ENCODE data around the gene C4orf51. TPM values are rescaled to one million over a fixed set of nuclear protein-coding genes. Genes with fewer than 3 reads are reported as not detected.

Gene C4orf51
- total and polyA plus RNA-seq, 2 of the 4 experiments (the other 2 are of a cell fraction), result not detected

DNA sequence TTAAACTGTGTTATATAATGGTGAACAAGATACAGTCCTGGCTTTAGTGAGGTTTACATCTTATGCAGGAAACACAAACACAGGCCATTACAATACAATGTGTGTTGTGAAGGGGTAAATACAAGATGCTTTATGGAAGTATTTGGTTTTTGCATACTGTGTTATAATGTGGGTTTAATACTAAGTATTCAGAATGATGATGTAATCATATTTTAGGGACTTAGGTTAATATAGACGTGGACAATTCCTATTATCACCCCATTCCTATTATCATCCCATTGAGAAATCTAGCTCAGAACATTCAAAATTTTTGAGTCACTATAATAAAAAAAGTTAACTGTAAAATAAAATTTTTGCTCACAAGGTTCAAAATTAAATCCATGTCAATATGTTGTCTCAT, 36.7 kb upstream of the C4orf51 start:
- BruUV-seq (replicated peaks), result no TSS peak
- H3K4me1 ChIP-seq (ENCODE audit: control insufficient read depth, insufficient read depth, low read length), result peaks cover 2% of the 10 kb centered on the region; the same call in 1 of the 2 replicates
- no peak overlapping the region for H3K56ac ChIP-seq (ENCODE audit: extremely low read depth, insufficient read depth, low read length)
- ATAC-seq (ENCODE audit: low read depth) (no peak), DNase-seq (no peak)
- H3K23ac ChIP-seq (ENCODE audit: low read depth, low read length), result no peak overlapping the region
- CTCF ChIA-PET, result interaction anchor here (1.0 to 1.5 kb wide), 3 partner anchors 9 to 17 kb away, joined by 3 to 5 read pairs (median 4); no protein-coding TSS in a partner anchor
- POLR2A ChIA-PET (ENCODE audit: unreplicated experiment), result no interaction called here
- no peak overlapping the region for H2AK9ac ChIP-seq (replicated peaks; ENCODE audit: low read depth, low read length, poor library complexity)
- no peak overlapping the region for H3K4ac ChIP-seq (ENCODE audit: low read depth, low read length)
- no peaks in the 10 kb centered on the region for H3K9me3 ChIP-seq (ENCODE audit: control insufficient read depth, insufficient read depth, low read length)
- no peak overlapping the region for H2BK5ac ChIP-seq (ENCODE audit: low read depth, low read length, poor library complexity, severe bottlenecking)
- no peak overlapping the region for H2BK20ac ChIP-seq (ENCODE audit: low read depth, low read length)
- H3K18ac ChIP-seq (ENCODE audit: low read depth, low read length), result no peak overlapping the region
- no peak overlapping the region for H3K9ac ChIP-seq (ENCODE audit: low read depth, low read length)
- no peak overlapping the region for H3K27ac ChIP-seq (ENCODE audit: insufficient read depth, low read length)
- peaks cover 1% of the 10 kb centered on the region; the same call in 1 of the 2 replicates for H3K36me3 ChIP-seq (ENCODE audit: control insufficient read depth, insufficient read depth, low read length)
- H3K79me1 ChIP-seq (ENCODE audit: low read depth in 1 of 2, low read length in 2 of 2), result no peaks in the 10 kb centered on the region
- H2AK5ac ChIP-seq (ENCODE audit: low read depth, low read length), result no peak overlapping the region
- no peaks in the 10 kb centered on the region for H3K9me1 ChIP-seq (ENCODE audit: insufficient read depth, low read length)
- in situ Hi-C loops (cut with MboI; ENCODE audit: low sequenced_read_pairs), result no loop called here
- H4K91ac ChIP-seq (ENCODE audit: insufficient read depth, low read depth, low read length), result no peak overlapping the region
- H3K14ac ChIP-seq (replicated peaks; ENCODE audit: low read depth, low read length), result no peak overlapping the region
- peak; percentile 29; the same call in 1 of the 2 replicates for TF ChIP-seq MAFK (IDR thresholded peaks at IDR 0.05; ENCODE audit: low read depth, low read length)
- 0 out of 2 replicates have a peak, but pooled peaks have one; percentile 13 for TF ChIP-seq CEBPB (IDR thresholded peaks at IDR 0.05; ENCODE audit: low read depth, low read length)
- TF ChIP-seq POLR2A (IDR thresholded peaks at IDR 0.05; ENCODE audit: low read depth, low read length), result no peak
- no peak for TF ChIP-seq RFX5 (IDR thresholded peaks at IDR 0.05; ENCODE audit: low read depth, low read length)
- no CpG with 5 or more reads among the region's 1 CpG for WGBS, 2 experiments (ENCODE audit: extremely low coverage in 2 of 2, insufficient read length in 1 of 2)
- no peaks in the 10 kb centered on the region for H4K20me1 ChIP-seq (ENCODE audit: insufficient read depth, low read length)
- H4K5ac ChIP-seq (ENCODE audit: low read depth, low read length), result no peak overlapping the region
- intact Hi-C loops (cut with micrococcal nuclease), result no loop called here
- no peak overlapping the region for H3K4me2 ChIP-seq (ENCODE audit: low read depth, low read length)
- no peak overlapping the region for H2BK120ac ChIP-seq (ENCODE audit: low read depth, low read length)
- H3K27me3 ChIP-seq (ENCODE audit: control insufficient read depth, insufficient read depth, low read length), result no peaks in the 10 kb centered on the region
- no peak overlapping the region for H3K4me3 ChIP-seq (ENCODE audit: insufficient read depth, low read depth, low read length)
- dilution Hi-C loops (cut with HindIII; ENCODE audit: low sequenced_read_pairs, unreplicated experiment), result no loop called here
- no peak overlapping the region for H4K8ac ChIP-seq (ENCODE audit: low read depth in 2 of 2, low read length in 2 of 2)
- no peak overlapping the region for H2AFZ ChIP-seq (replicated peaks; ENCODE audit: low read length, poor library complexity)
- H2BK15ac ChIP-seq (ENCODE audit: low read depth, low read length), result no peak overlapping the region
